AG09319 (cell line): Measurements from ENCODE around the gene DLST.

Experiments used
- DNase-seq: peaks from one replicate; pipeline ENCODE4 v3.0.0-alpha.2; 2010; ENCODE audit warnings: low read depth; ENCODE audit errors: extremely low read depth
- CTCF ChIP-seq: IDR thresholded peaks from 2 replicates; pipeline ENCODE4 v1.5.1; 2011; ENCODE audit warnings: low read depth, mild to moderate bottlenecking, inconsistent platforms, low read length, moderate library complexity

The DLST gene

GRCh38 chr14:74853581-74853980 is 28.1 kb upstream of the DLST start:
- DNase-seq: no peak
- TF ChIP-seq CTCF: no peak

- TF ChIP-seq CTCF: no peak
- no peak for DNase-seq
Measured at GRCh38 chr14:74855021-74855420, 26.7 kb upstream of the DLST start.

GRCh38 chr14:74855945-74856344 is 25.8 kb upstream of the DLST start:
- TF ChIP-seq CTCF: no peak
- DNase-seq: no peak

GRCh38 chr14:74856366-74856765 is 25.4 kb upstream of the DLST start:
- TF ChIP-seq CTCF: no peak
- no peak for DNase-seq

- no peak for DNase-seq
- TF ChIP-seq CTCF: no peak
Measured at GRCh38 chr14:74858022-74858421, 23.7 kb upstream of the DLST start.

GRCh38 chr14:74859757-74860552 is 21.8 kb upstream of the DLST start:
- TF ChIP-seq CTCF: no peak
- DNase-seq: no peak

- peak; percentile 78 for TF ChIP-seq CTCF
- DNase-seq: no peak
Measured at GRCh38 chr14:74860899-74861733, 20.6 kb upstream of the DLST start.
